AG04449 (cell line): ENCODE measurements around the gene RAB27A.

Experiments
- CTCF ChIA-PET: fragments of 350-600 bp; formaldehyde crosslinking; extraction: SDS; loops from one replicate; lab custom pipeline; 2021; ENCODE audit warnings: antibody characterized with exemption; lab: Yijun Ruan, JAX
- POLR2A ChIA-PET: fragments of 400-600, 350-600 bp; formaldehyde crosslinking; extraction: SDS; loops from one replicate; lab custom pipeline; 2020; ENCODE audit warnings: antibody characterized with exemption, inconsistent platforms; lab: Yijun Ruan, JAX
- DNase-seq: peaks from one replicate; pipeline ENCODE4 v3.0.0-alpha.2; 2010; ENCODE audit warnings: low read depth, low spot score
- H3K4me3 ChIP-seq: 2 replicates; pipeline ENCODE4 v1.5.1; 2011; ENCODE audit warnings: low read depth, mild to moderate bottlenecking, control low read depth, low read length
- CTCF ChIP-seq: IDR thresholded peaks from one replicate; pipeline ENCODE4 v1.5.1; 2011; ENCODE audit warnings: mild to moderate bottlenecking, moderate library complexity, low read length, control low read depth, inconsistent platforms; ENCODE audit not compliant: insufficient read depth; ENCODE audit errors: missing control alignments

RAB27A gene

DNA sequence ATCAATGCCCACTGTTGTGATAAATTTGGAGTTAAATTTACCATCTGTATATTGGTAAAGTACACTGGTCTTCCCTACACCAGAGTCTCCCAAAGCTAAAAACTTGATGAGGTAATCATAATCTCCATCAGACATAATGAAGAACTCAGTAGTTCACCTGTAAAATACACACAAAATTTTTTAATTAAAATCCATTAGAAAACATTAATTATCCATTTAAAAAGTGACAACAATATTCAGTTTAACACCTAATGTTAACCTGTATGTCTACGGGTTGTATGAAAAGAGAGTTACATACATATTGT is 54.9 kb downstream of the RAB27A start:
- ChIA-PET POLR2A (no interaction called here), CTCF (no interaction called here)
- DNase-seq: no peak
- no peak overlapping the region for H3K4me3 ChIP-seq
- no peak for TF ChIP-seq CTCF

DNA sequence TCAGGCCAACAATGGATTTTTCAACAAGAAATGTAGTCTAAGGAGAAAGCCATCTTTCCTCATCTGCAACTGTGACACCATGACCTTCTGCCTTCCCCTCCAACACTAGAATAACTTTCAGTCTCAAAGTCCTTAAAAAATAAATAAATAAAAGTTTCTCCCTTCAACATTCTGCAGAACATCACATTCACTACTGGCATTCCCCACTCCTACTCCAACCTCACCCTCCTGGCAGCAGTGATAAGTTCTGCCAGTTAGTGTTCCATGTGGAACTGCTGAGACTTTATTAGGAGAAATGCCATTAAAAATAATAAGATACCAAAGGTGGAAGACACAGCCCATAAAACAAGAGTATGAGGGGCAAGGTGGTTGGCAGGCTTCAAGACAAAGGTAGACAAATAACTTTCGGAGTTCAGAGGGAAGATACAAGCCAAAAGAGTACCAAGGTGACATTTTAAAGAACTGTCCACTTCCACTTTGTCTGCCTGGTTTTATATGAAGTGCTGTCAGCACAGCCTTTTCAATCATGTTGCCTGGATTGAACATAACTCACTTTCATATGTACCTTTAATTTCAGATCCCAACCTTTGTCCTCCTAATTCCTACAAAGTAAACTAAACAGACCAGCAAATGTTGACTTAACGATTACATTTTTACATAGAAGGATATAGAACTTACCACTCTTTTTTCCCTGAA is 55.4 kb downstream of the RAB27A start:
- ChIA-PET CTCF (no interaction called here), POLR2A (no interaction called here)
- H3K4me3 ChIP-seq: no peak overlapping the region
- no peak for TF ChIP-seq CTCF
- DNase-seq: no peak

- TF ChIP-seq CTCF: no peak
- H3K4me3 ChIP-seq: no peak overlapping the region
- POLR2A ChIA-PET: no interaction called here
- CTCF ChIA-PET: interaction anchor here (1.1 to 2.5 kb wide), 3 partner anchors 10 to 46 kb away, joined by 3 to 7 read pairs (median 5); no protein-coding TSS in a partner anchor
- no peak for DNase-seq
These were observed 58.2 kb downstream of the RAB27A start for GRCh38 chr15:55231455-55231854.

DNA sequence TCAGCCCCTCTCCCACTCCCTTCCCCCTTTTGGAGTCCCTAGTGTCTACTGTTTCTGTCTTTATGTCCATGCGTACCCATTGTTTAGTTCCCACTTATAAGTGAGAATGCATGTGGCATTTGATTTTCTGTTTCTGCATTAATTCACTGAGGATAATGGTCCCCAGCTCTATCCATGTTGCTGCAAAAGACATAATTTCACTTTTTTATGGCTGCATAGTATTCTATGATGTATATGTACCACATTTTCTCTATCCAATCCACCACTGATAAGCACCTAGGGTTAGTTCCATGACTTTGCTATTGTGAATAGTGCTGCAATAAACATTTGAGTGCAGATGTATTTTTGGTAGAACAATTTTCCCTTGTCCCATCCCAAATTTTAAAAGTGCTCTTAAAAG is 58.7 kb downstream of the RAB27A start:
- ChIA-PET POLR2A (no interaction called here), CTCF (interaction anchor here (1.9 to 2.5 kb wide), 2 partner anchors 9 to 14 kb away, joined by 5 to 7 read pairs; no protein-coding TSS in a partner anchor)
- TF ChIP-seq CTCF: no peak
- no peak overlapping the region for H3K4me3 ChIP-seq
- DNase-seq: no peak

- H3K4me3 ChIP-seq: no peak overlapping the region
- DNase-seq: no peak
- CTCF ChIA-PET: interaction anchor here (1.0 kb wide), 1 partner anchor 11 kb away, joined by 7 read pairs; no protein-coding TSS in a partner anchor
- POLR2A ChIA-PET: no interaction called here
- no peak for TF ChIP-seq CTCF
These were observed 59.5 kb downstream of the RAB27A start for GRCh38 chr15:55230051-55230670.

DNA sequence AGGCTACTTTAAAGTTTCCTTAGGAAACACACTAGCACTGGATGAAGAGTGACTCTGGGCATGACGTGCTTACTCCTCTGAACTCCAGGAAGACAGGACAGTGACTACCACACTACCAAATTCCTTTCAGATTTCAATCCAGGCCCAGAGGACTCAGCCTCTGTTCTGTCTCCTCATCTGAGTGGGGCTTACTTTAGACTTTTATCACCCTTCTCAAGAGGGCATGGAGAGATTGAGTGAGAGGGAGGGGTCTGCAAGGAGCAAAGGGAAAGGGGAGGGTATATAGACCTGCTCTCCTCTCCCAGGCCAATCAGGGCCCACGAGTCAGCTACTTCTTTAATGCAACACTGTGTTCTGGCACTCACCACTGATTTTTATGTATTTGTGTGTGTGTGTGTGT is 63.5 kb downstream of the RAB27A start:
- no peak overlapping the region for H3K4me3 ChIP-seq
- ChIA-PET POLR2A (no interaction called here), CTCF (interaction anchor here (0.6 to 1.2 kb wide), 3 partner anchors 8 to 209 kb away, joined by 3 to 5 read pairs (median 5); no protein-coding TSS in a partner anchor)
- DNase-seq: no peak
- TF ChIP-seq CTCF: no peak
